ENCODE data around the gene ESYT3. TPM values are rescaled to one million over a fixed set of nuclear protein-coding genes. Genes with fewer than 3 reads are reported as not detected.

ESYT3 gene
- total RNA-seq, 6 experiments from 2014 or later = 0.05 to 0.92 (median 0.29) TPM; not detected in 1

- Histone ChIP-seq H3K4me3 (no peak overlapping the region), H3K4me1 (no peaks in the 10 kb centered on the region), H3K36me3 (no peaks in the 10 kb centered on the region), H3K27ac (no peak overlapping the region), H3K9me3 (no peaks in the 10 kb centered on the region), H3K27me3 (no peaks in the 10 kb centered on the region)
- DNase-seq (peak; percentile 67 to 80 (median 78)), ATAC-seq (peak; percentile 96 to 99 (median 98))
- TF ChIP-seq POLR2A (IDR thresholded peaks at IDR 0.05) (no peak), CTCF (IDR thresholded peaks at IDR 0.05) (peak; percentile 84 to 94 (median 90))
- WGBS (ENCODE audit: insufficient coverage, low coverage, low lambda C conversion rate, missing lambda C conversion rate) = 0% methylated on average over 4 of the region's 7 CpGs
- intact Hi-C loops (cut with DNase I) = loop anchor here in 1 of 2 donors (10.0 kb wide), 2 partner anchors 83 to 507 kb away; no protein-coding TSS in a partner anchor
Measured at GRCh38 chr3:138417559-138417982, 16.8 kb upstream of the ESYT3 start.

- Histone ChIP-seq H3K4me1 (no peaks in the 10 kb centered on the region), H3K27me3 (no peaks in the 10 kb centered on the region), H3K4me3 (no peak overlapping the region), H3K36me3 (no peaks in the 10 kb centered on the region), H3K27ac (no peak overlapping the region), H3K9me3 (no peaks in the 10 kb centered on the region)
- 61% methylated on average over 4 of the region's 5 CpGs for WGBS (ENCODE audit: insufficient coverage, low coverage, low lambda C conversion rate, missing lambda C conversion rate)
- DNase-seq (no peak), ATAC-seq (no peak)
- TF ChIP-seq POLR2A (IDR thresholded peaks at IDR 0.05) (no peak), CTCF (IDR thresholded peaks at IDR 0.05) (no peak)
- intact Hi-C loops (cut with DNase I) = loop anchor here in 1 of 2 donors (10.0 kb wide), 2 partner anchors 84 to 506 kb away; no protein-coding TSS in a partner anchor
Measured at GRCh38 chr3:138418601-138419206, 15.7 kb upstream of the ESYT3 start.

- TF ChIP-seq POLR2A (IDR thresholded peaks at IDR 0.05) (no peak), CTCF (IDR thresholded peaks at IDR 0.05) (no peak)
- ATAC-seq (no peak), DNase-seq (no peak)
- no peaks in the 10 kb centered on the region for H3K27me3 ChIP-seq
- no peak overlapping the region for H3K27ac ChIP-seq
- no peaks in the 10 kb centered on the region for H3K9me3 ChIP-seq
- no peaks in the 10 kb centered on the region for H3K36me3 ChIP-seq
- intact Hi-C loops (cut with DNase I) = loop anchor here in 1 of 2 donors (10.0 kb wide), 1 partner anchor 89 kb away; no protein-coding TSS in a partner anchor
- WGBS (ENCODE audit: insufficient coverage, low coverage, low lambda C conversion rate, missing lambda C conversion rate) = 63% methylated on average over 1 of the region's 1 CpG
- H3K4me3 ChIP-seq = no peak overlapping the region
- H3K4me1 ChIP-seq = no peaks in the 10 kb centered on the region
Measured at GRCh38 chr3:138423316-138423715, 11.1 kb upstream of the ESYT3 start.

- Histone ChIP-seq H3K27me3 (no peaks in the 10 kb centered on the region), H3K36me3 (no peaks in the 10 kb centered on the region), H3K9me3 (no peaks in the 10 kb centered on the region), H3K4me1 (no peaks in the 10 kb centered on the region), H3K27ac (no peak overlapping the region), H3K4me3 (no peak overlapping the region)
- DNase-seq = no peak
- ATAC-seq = no peak
- intact Hi-C loops (cut with DNase I) = loop anchor here in 1 of 2 donors (10.0 kb wide), 1 partner anchor 90 kb away; no protein-coding TSS in a partner anchor
- TF ChIP-seq CTCF (IDR thresholded peaks at IDR 0.05) (no peak), POLR2A (IDR thresholded peaks at IDR 0.05) (no peak)
- WGBS (ENCODE audit: insufficient coverage, low coverage, low lambda C conversion rate, missing lambda C conversion rate) = no CpG with 5 or more reads among the region's 2 CpGs
Measured at GRCh38 chr3:138424323-138424722, 10.1 kb upstream of the ESYT3 start.

All from right lobe of liver (tissue), 6 donors.